Activated CD8-positive, alpha-beta memory T cell treated with anti-CD3 and anti-CD28 coated beads, Interleukin-2, amount 50 U/mL, for 1 hour (primary cell): ENCODE data around the gene C6orf163.

Source experiments
- DNase-seq: peaks from one replicate; pipeline ENCODE4 v3.0.0-alpha.2; 2020; ENCODE audit errors: extremely low read depth

Gene C6orf163

GRCh38 chr6:87357479-87358196, 13.0 kb downstream of the C6orf163 start:
- no peak for DNase-seq

- DNase-seq = no peak
These were observed 20.1 kb downstream of the C6orf163 start for GRCh38 chr6:87364602-87365252.

DNA sequence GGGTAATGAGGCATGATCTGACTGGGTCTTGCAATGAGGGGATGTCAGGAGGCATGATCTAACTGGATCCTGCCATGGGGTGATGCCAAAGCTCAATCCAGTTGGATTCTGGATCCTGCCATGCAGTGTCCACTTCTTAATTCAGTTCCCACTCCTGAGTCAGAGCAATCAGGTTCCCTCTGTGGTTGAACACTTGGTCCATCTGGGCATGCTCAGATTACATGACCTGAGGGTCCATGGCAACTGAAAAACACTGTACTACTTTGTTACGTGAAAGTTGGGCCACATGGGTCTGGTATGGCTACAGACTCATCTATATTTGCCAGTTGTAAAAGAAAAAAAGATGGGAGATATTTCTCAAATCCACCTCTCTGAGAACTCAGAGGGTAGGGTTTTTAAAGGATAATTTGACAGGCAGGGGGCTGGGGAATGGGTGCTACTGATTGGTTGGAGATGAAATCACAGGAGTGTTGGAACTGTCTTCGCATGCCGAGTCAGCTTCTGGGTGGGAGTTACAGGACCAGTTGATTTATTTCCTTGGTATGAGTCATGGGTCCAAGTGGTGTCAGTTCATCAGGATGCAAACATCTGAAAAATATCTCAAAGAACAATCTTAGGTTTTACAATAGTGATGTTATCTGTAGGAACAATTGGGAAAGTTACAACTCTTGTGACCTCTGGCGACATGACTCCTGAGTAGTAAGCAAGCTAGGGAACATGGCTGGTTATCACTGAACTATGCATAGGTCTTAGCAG, 21.6 kb downstream of the C6orf163 start:
- DNase-seq = no peak

- DNase-seq = no peak
These were observed 22.3 kb downstream of the C6orf163 start for GRCh38 chr6:87366899-87367298.

DNA sequence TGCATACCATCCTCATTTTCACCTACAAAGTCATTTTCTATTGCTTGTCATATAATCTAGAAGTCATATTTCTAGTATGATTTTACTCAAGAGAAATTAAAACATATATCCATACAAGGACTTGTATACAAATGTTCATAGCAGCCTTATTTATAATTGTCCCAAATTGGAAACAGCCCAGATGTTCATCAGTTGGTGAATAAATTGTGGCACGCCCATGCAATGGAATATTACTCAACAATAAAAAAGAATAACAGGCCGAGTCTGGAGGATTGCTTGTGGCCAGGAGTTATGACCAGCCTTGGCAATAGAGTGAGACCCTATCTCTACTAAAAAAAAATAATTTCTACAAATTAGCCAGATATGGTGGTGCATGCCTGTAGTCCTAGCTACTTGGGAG, 28.8 kb downstream of the C6orf163 start:
- DNase-seq = no peak

DNA sequence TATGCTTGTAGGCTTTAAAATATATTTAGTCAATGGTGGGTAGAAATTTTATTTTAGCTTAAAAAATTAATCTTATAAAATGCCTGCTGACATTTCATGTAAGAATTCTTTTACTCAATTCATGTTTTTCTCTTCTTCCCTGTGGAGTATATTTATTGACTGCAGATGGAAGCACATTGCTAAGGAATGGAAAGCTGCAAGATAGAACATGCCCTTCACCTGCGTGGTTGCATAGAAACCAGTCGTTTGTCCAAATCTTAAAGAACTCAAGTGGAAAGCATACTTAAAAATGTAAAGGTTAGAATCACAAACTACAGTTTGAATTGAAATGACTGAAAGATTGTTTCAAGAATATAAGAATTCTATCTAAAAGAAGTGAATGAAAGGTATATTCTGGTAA, 30.7 kb downstream of the C6orf163 start:
- DNase-seq = no peak

- no peak for DNase-seq
These were observed 32.0 kb downstream of the C6orf163 start for GRCh38 chr6:87376643-87377042.

DNA sequence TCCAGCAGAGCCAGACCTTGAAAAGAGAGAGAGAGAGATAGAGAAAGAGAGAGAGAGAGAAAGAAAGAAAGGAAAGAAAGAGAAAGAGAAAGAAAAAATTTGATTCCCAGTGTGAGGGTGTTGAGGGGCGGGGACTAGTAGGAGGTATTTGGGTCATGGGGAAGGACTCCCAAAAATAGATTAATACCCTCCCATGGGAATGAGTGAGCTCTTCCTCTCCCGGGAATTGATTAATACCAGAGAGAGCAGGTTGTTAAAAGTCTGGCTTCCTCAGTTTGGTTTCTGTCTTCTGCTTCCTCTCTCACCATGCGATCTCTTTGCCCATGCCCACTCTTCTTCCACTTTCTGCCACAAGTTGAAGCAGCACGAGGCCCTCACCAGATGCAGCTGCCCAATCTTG, 34.3 kb downstream of the C6orf163 start:
- no peak for DNase-seq

DNA sequence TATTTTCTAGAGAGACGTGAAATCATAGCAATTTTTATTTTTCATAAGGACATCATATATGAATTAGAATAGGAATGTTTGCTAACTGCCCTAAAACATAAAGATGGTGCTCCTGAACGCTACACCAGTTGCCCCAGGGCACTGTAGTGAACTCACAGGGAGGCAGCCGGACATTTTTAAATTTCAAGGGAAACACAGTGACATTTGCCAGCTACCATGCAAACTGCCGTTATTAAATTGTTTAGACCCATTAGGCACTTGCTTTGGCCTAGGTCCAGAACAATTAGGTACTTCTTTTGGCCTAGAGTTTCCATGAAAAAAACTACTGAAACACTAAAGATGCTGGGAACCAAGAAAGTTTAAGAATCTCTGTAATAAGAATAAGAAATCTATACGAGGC, 38.2 kb downstream of the C6orf163 start:
- DNase-seq = no peak

GRCh38 chr6:87384038-87384437, 39.4 kb downstream of the C6orf163 start:
- no peak for DNase-seq

GRCh38 chr6:87384449-87384848, 39.8 kb downstream of the C6orf163 start:
- no peak for DNase-seq

DNA sequence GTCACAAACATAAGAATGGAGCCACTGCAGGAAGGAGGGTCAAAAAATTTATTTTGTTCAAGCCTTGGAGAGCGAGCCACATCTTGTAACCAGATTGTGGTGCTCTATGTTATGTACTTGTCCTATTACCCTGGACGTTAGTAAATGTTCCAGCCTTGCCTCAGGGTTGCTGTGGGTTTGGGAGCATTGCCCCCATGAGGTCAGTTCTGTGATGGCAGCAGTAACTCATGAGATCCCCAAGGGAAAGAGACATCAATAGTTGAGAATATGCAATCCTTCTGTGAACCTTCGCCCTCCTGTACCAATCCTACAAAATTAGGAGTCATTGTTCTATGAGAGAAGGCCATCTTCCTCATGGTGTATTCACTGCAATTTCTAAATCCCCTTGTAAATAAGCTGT, 46.7 kb downstream of the C6orf163 start:
- no peak for DNase-seq

GRCh38 chr6:87393026-87393622, 48.5 kb downstream of the C6orf163 start:
- no peak for DNase-seq

DNA sequence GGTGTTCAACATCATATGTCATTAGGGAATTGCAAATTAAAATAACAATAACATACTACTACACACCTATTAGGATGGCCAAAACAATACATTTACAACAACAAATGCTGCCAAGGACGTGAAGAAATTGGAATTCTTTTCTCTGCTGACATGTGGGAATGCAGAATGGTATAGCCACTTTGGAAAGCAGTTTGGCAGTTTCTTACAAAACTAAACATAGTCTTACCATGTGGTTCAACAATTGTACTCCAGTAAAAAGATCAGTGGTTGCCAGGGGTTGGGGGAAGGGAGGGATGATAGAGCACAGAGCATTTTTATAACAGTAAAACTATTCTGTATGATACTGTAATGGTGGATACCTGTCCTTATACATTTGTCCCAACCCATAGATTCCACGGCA, 50.8 kb downstream of the C6orf163 start:
- no peak for DNase-seq

DNA sequence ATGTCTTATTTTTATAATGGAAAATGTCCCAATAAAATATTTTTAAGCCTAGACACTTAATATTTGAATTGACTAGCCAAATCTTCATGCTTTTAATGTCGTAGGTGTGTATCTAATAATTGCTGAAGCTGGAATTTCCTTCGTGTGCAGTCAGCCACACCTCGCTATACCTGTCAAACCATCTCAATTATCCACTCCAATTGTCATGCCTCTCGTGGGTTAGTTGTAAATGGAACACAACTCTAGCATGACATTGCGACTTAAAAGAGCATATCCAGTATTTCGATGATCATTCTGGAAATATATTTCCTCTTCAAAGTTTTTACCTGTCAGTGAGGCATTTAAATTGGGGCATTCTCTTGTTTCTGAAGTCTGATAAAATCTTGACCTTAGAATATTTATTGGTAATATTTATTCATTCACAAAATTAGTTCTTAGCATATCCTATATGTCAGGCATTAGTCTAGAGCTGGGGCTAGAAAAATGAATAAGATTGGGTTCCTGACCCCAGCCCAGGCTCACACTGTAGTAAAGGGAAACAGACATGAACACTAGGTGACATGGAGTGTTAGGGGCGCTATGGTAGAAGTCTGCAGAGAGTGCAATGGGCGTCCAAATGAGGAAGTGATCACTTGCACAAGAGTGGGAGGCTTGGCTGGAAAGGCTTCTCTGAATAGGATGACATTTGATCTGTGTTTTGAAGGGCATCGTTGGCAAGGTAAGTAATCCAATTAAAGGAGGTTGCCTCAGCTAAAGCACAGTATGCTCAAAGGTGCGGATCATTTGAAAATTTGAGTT, 52.2 kb downstream of the C6orf163 start:
- no peak for DNase-seq

DNA sequence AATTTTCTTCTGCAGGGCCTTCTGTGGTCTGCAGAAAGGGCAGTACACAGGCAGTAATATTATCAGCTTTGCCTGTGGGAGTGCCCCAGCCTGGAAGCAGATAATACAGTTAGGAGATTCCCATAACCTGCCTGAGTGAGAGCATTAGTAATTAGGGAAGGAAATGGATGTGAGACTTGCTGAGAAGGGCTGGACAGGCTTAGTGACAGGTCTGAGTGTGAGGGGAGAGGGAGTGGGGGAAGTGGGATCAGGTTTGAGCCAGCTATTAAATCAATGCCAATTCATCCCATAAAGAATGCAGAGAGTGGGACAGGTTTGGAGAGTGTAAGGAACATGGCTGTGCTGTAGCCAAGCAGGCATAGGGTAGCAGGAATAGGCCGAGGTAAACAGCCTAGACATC, 53.0 kb downstream of the C6orf163 start:
- no peak for DNase-seq

DNA sequence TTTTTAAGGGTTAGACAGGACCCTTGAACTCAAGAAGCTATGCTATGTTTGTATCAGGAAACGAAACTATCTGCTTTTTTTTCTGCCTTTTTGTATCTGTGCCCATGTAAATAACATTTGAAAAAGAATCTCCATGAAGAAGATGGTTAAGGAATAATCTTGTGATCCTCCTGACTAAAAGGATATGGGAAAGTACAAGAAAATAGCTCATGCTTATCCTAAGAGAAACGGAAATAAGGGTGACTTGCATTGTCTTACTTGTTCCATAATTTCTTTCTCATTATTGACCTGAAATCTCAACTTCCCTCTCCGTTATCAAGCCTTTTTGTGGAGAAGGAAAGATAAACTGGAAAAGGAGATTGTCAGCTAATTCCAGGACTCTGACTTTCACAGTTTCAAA, 57.2 kb downstream of the C6orf163 start:
- DNase-seq = no peak

DNA sequence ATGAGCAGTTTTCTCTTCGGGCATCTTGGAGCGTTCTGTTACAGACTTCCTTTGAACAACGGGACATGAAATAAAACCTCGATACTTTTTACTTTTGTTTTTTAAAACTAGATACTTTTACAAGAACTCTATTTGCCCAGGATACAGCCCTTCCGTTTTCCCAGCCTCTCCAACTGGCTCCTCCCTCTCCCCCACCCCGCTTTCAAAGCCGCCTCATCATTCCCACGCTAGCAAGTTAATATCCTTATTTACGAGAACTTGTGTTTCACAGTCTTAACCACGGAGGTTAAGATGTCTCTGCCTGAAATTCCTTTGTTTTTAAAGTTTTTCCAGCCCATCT, 62.9 kb downstream of the C6orf163 start:
- no peak for DNase-seq

GRCh38 chr6:87407901-87408720, 63.5 kb downstream of the C6orf163 start, which contains the start of gene CFAP206:
Gene CFAP206 (plus strand): TSS chr6:87407972. CDS start chr6:87409840, 1,868 bp downstream.
- DNase-seq = peak; percentile 71

DNA sequence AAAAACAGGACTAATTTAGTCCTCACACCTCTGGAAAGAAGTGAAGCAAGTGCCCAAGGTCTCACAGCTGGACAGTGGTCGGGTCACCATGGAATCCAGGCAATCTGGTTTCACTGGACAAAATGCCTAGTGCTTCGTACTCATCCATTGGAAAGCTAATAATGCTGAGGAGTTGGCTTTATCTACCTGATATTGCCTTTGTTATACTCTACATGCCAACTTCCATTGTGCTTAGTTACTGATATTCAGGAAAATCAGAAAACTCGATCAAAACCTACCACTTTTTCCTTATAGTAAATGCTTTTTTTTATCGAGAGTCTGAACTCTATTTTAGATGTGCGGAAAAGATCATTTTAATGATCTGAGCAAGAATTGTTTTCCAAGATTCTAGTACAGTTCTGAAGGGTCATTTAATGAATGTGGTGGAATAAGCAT, 64.1 kb downstream of the C6orf163 start:
- no peak for DNase-seq
